GM12878 (cell line): ENCODE results near the gene SYNGR1. TPM values are rescaled to one million over a fixed set of nuclear protein-coding genes. Genes with fewer than 3 reads are reported as not detected.
A peak's percentile ranks its signal among the peaks of the same experiment; 100 is the strongest.

Source experiments
- BCL11A ChIP-seq: IDR thresholded peaks from 2 replicates; pipeline ENCODE4 v1.6.1; 2011; ENCODE audit warnings: low read depth, low read length
- CBFB ChIP-seq: IDR thresholded peaks from 2 replicates; pipeline ENCODE4 v1.6.1; 2016; ENCODE audit warnings: antibody characterized with exemption, low read depth
- CREB1 ChIP-seq: IDR thresholded peaks from 2 replicates; pipeline ENCODE4 v1.6.1; 2012; ENCODE audit warnings: low read depth, mild to moderate bottlenecking, inconsistent platforms
- EGR1 ChIP-seq, 2 experiments: IDR thresholded peaks; 1 replicate in 1 of 2; 2 replicates in 1 of 2; pipeline ENCODE4 v1.6.1; 2011 to 2012; ENCODE audit warnings: low read depth in 2 of 2, low read length in 2 of 2, borderline replicate concordance in 1 of 2, mild to moderate bottlenecking in 1 of 2, moderate library complexity in 1 of 2
- ESRRA ChIP-seq: IDR thresholded peaks from 2 replicates; pipeline ENCODE4 v1.6.1; 2012; ENCODE audit warnings: mild to moderate bottlenecking, low read length, improper control_type of control experiment
- EZH2 ChIP-seq: IDR thresholded peaks from 2 replicates; pipeline ENCODE4 v1.6.1; 2012; ENCODE audit warnings: low read depth, mild to moderate bottlenecking, control low read depth, inconsistent platforms, low read length, borderline replicate concordance; ENCODE audit not compliant: control insufficient read depth
- GATAD2B ChIP-seq: fragments of 450-650 bp; conservative IDR thresholded peaks from 2 replicates; pipeline ENCODE4 v1.6.1; 2017; ENCODE audit warnings: low read depth, mild to moderate bottlenecking, moderate library complexity
- SMARCA5 ChIP-seq: fragments of 450-650 bp; IDR thresholded peaks from 2 replicates; pipeline ENCODE4 v1.6.1; 2017; ENCODE audit warnings: mild to moderate bottlenecking
- SRF ChIP-seq, 2 experiments: IDR thresholded peaks; 2 replicates each; pipeline ENCODE4 v1.6.1; 2011; ENCODE audit warnings: low read depth in 2 of 2, low read length in 2 of 2, mild to moderate bottlenecking in 1 of 2, moderate library complexity in 1 of 2
- SUPT20H ChIP-seq: IDR thresholded peaks from 2 replicates; pipeline ENCODE4 v1.6.1; 2011; ENCODE audit warnings: low read depth, mild to moderate bottlenecking, low read length, moderate library complexity, borderline replicate concordance; ENCODE audit not compliant: control insufficient read depth
- TCF3 ChIP-seq: IDR thresholded peaks from 2 replicates; pipeline ENCODE4 v1.6.1; 2012; ENCODE audit warnings: low read depth, mild to moderate bottlenecking, low read length, borderline replicate concordance; ENCODE audit not compliant: insufficient read depth
- ZSCAN29 ChIP-seq: fragments of 450-650 bp; IDR thresholded peaks from 2 replicates; pipeline ENCODE4 v1.6.1; 2017; ENCODE audit warnings: mild to moderate bottlenecking, moderate library complexity
- polyA plus RNA-seq, 11 experiments: library from polyadenylated mRNA; depleted of rRNA in 4 of 11; unstranded in 6 of 11; stranded (reverse) in 5 of 11; fragments of >200 nt; fragmentation: Nextera tagmentation in 4 of 11; fragmentation: Illumina TruSeq in 1 of 11; extraction: Ambion mirVana in 4 of 11; extraction: Trizol in 1 of 11; gene quantifications; 1 replicate in 1 of 11; 2 replicates in 10 of 11; pipeline versions ENCODE4 v1.2.1 to v1.2.3, GENCODE V29; 2011 to 2016; ENCODE audit warnings: inconsistent platforms in 2 of 11, missing spikeins in 2 of 11, low read depth in 1 of 11
- total RNA-seq, 4 experiments: library from RNA; depleted of rRNA in 3 of 4; stranded (reverse); fragments of >200 nt in 3 of 4; fragmentation: Illumina TruSeq in 1 of 4; extraction: Trizol in 1 of 4; gene quantifications; 2 replicates each; pipeline versions ENCODE4 v1.2.1 to v1.2.3, GENCODE V29; 2013 to 2021
- TF ChIP-seq, protein P1 (sequence below): IDR thresholded peaks from 2 replicates; pipeline ENCODE4 v1.6.1; 2011; ENCODE audit warnings: borderline replicate concordance, low read depth, mild to moderate bottlenecking, moderate library complexity, low read length; ENCODE audit not compliant: insufficient read depth, poor library complexity, severe bottlenecking
- TF ChIP-seq, protein P2 (sequence below): IDR thresholded peaks from 2 replicates; pipeline ENCODE4 v1.6.1; 2012; ENCODE audit warnings: low read depth, low read length, improper control_type of control experiment
- TF ChIP-seq, protein P3 (sequence below): fragments of 450-650 bp; IDR thresholded peaks from 2 replicates; pipeline ENCODE4 v1.6.1; 2016; ENCODE audit warnings: mild to moderate bottlenecking, moderate library complexity, borderline replicate concordance
- TF ChIP-seq, protein P4 (sequence below): IDR thresholded peaks from 2 replicates; pipeline ENCODE4 v1.6.1; 2012; ENCODE audit warnings: improper control_type of control experiment, low read depth, low read length; ENCODE audit not compliant: insufficient replicate concordance

SYNGR1 gene
- total and polyA plus RNA-seq, 10 of the 15 experiments (the other 5 are each of a cell fraction or from before 2014, with no cell fraction given), result 0.87 to 9.2 (median 3.5) TPM

DNA sequence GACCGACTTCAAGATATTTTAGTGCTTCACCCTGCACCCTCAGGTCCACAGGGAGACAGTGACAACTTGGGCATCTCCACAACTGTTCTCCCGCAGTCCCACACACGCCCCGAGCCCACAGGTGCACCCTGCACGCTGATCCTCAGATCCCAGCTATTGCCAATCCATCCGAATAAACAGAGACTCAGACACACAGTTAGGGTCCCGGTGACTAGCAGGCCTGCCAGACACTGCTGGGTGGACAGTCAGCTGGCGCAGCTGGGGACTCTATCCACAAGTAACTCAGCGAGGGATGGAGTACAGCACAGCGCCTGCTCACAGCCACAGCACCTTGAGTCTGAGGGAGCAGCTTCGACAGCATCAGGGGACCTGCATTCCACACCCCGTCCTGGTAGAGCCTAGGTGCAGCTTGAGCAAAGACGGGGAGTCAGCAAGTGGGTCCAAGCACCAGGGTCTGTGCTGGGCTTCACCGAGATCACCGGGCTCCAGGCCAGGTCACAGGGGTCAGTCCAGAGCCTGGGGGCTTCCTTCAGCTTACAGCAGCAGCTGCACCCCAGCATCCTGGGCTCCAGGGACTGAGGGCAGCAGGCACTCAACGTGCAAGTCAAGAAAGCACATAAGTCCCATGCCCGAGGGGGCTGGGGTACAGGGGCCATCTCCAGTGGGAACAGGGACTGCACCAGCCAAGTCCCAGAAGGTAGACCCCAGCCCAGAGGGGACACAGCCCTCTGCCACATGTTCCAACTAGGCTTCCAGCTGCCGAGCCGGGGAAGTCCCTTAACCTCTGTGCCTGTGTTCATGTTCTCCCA lies 38.0 kb upstream of the SYNGR1 start (continued):
- TF ChIP-seq, protein P1, sequence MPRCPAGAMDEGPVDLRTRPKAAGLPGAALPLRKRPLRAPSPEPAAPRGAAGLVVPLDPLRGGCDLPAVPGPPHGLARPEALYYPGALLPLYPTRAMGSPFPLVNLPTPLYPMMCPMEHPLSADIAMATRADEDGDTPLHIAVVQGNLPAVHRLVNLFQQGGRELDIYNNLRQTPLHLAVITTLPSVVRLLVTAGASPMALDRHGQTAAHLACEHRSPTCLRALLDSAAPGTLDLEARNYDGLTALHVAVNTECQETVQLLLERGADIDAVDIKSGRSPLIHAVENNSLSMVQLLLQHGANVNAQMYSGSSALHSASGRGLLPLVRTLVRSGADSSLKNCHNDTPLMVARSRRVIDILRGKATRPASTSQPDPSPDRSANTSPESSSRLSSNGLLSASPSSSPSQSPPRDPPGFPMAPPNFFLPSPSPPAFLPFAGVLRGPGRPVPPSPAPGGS, result no peak
- TF ChIP-seq, protein P2, sequence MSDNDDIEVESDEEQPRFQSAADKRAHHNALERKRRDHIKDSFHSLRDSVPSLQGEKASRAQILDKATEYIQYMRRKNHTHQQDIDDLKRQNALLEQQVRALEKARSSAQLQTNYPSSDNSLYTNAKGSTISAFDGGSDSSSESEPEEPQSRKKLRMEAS, result no peak
- peak; percentile 60; the same call in 1 of the 2 replicates for TF ChIP-seq CBFB
- no peak for TF ChIP-seq SRF (IDR thresholded peaks at IDR 0.05; ENCODE audit: low read depth in 2 of 2, low read length in 2 of 2)
- TF ChIP-seq SUPT20H, result no peak
- TF ChIP-seq CREB1, result no peak
- no peak for TF ChIP-seq ZSCAN29
- TF ChIP-seq EGR1 (IDR thresholded peaks at IDR 0.05; ENCODE audit: borderline replicate concordance in 1 of 2, low read depth in 2 of 2, low read length in 2 of 2), result no peak
- TF ChIP-seq TCF3, result no peak
- TF ChIP-seq SMARCA5, result no peak
- TF ChIP-seq, protein P3, sequence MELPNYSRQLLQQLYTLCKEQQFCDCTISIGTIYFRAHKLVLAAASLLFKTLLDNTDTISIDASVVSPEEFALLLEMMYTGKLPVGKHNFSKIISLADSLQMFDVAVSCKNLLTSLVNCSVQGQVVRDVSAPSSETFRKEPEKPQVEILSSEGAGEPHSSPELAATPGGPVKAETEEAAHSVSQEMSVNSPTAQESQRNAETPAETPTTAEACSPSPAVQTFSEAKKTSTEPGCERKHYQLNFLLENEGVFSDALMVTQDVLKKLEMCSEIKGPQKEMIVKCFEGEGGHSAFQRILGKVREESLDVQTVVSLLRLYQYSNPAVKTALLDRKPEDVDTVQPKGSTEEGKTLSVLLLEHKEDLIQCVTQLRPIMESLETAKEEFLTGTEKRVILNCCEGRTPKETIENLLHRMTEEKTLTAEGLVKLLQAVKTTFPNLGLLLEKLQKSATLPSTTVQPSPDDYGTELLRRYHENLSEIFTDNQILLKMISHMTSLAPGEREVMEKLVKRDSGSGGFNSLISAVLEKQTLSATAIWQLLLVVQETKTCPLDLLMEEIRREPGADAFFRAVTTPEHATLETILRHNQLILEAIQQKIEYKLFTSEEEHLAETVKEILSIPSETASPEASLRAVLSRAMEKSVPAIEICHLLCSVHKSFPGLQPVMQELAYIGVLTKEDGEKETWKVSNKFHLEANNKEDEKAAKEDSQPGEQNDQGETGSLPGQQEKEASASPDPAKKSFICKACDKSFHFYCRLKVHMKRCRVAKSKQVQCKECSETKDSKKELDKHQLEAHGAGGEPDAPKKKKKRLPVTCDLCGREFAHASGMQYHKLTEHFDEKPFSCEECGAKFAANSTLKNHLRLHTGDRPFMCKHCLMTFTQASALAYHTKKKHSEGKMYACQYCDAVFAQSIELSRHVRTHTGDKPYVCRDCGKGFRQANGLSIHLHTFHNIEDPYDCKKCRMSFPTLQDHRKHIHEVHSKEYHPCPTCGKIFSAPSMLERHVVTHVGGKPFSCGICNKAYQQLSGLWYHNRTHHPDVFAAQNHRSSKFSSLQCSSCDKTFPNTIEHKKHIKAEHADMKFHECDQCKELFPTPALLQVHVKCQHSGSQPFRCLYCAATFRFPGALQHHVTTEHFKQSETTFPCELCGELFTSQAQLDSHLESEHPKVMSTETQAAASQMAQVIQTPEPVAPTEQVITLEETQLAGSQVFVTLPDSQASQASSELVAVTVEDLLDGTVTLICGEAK, result no peak
- no peak for TF ChIP-seq EZH2
- TF ChIP-seq BCL11A, result no peak
- no peak for TF ChIP-seq GATAD2B
- no peak for TF ChIP-seq ESRRA
- TF ChIP-seq, protein P4, sequence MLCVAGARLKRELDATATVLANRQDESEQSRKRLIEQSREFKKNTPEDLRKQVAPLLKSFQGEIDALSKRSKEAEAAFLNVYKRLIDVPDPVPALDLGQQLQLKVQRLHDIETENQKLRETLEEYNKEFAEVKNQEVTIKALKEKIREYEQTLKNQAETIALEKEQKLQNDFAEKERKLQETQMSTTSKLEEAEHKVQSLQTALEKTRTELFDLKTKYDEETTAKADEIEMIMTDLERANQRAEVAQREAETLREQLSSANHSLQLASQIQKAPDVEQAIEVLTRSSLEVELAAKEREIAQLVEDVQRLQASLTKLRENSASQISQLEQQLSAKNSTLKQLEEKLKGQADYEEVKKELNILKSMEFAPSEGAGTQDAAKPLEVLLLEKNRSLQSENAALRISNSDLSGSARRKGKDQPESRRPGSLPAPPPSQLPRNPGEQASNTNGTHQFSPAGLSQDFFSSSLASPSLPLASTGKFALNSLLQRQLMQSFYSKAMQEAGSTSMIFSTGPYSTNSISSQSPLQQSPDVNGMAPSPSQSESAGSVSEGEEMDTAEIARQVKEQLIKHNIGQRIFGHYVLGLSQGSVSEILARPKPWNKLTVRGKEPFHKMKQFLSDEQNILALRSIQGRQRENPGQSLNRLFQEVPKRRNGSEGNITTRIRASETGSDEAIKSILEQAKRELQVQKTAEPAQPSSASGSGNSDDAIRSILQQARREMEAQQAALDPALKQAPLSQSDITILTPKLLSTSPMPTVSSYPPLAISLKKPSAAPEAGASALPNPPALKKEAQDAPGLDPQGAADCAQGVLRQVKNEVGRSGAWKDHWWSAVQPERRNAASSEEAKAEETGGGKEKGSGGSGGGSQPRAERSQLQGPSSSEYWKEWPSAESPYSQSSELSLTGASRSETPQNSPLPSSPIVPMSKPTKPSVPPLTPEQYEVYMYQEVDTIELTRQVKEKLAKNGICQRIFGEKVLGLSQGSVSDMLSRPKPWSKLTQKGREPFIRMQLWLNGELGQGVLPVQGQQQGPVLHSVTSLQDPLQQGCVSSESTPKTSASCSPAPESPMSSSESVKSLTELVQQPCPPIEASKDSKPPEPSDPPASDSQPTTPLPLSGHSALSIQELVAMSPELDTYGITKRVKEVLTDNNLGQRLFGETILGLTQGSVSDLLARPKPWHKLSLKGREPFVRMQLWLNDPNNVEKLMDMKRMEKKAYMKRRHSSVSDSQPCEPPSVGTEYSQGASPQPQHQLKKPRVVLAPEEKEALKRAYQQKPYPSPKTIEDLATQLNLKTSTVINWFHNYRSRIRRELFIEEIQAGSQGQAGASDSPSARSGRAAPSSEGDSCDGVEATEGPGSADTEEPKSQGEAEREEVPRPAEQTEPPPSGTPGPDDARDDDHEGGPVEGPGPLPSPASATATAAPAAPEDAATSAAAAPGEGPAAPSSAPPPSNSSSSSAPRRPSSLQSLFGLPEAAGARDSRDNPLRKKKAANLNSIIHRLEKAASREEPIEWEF, result no peak
